H1 (cell line): ENCODE results near the gene GLRX3. TPM values are rescaled to one million over a fixed set of nuclear protein-coding genes. Genes with fewer than 3 reads are reported as not detected.

Experiments used
- CTCF ChIA-PET: fragments of 300-600 bp; sonication (Branson Sonifier 250); formaldehyde crosslinking; loops from one replicate; lab custom pipeline; 2021; ENCODE audit not compliant: partially characterized antibody; lab: Charles Lee
- POLR2A ChIA-PET: fragments of 300-600 bp; sonication (Branson Sonifier 250); formaldehyde crosslinking; loops from one replicate; lab custom pipeline; 2021; ENCODE audit warnings: inconsistent platforms; ENCODE audit not compliant: partially characterized antibody; lab: Charles Lee
- DNase-seq, 2 experiments: peaks; one replicate each; pipeline versions ENCODE4 v3.0.0 to v3.0.0-alpha.2; 2010 to 2022; ENCODE audit warnings: low spot score in 2 of 2, low read depth in 1 of 2, mixed read lengths in 1 of 2
- FAIRE-seq: peaks from 2 replicates; lab custom pipeline; 2011; peaks lifted over from hg19 to GRCh38; lab: Jason Lieb, UNC
- H2AFZ ChIP-seq: 2 replicates; pipeline ENCODE4 v1.8.1; 2012; ENCODE audit warnings: low read length, inconsistent platforms
- H2AK5ac ChIP-seq: 2 replicates; pipeline ENCODE4 v1.6.1; 2013; ENCODE audit warnings: low read depth, low read length
- H2BK120ac ChIP-seq: replicated peaks from 2 replicates; pipeline ENCODE3; 2013; ENCODE audit warnings: low read depth, low read length, inconsistent platforms
- H2BK12ac ChIP-seq: 2 replicates; pipeline ENCODE4 v1.6.1; 2013; ENCODE audit warnings: low read depth, low read length
- H2BK15ac ChIP-seq: 2 replicates; pipeline ENCODE4 v1.6.1; 2013; ENCODE audit warnings: low read length
- H2BK20ac ChIP-seq: 2 replicates; pipeline ENCODE4 v1.6.1; 2013; ENCODE audit warnings: low read length
- H2BK5ac ChIP-seq: 2 replicates; pipeline ENCODE4 v1.6.1; 2013; ENCODE audit warnings: low read depth, low read length
- H3K14ac ChIP-seq: 2 replicates; pipeline ENCODE4 v1.6.1; 2013; ENCODE audit warnings: inconsistent platforms; ENCODE audit not compliant: insufficient read length
- H3K18ac ChIP-seq: 2 replicates; pipeline ENCODE4 v1.6.1; 2013; ENCODE audit warnings: low read length; ENCODE audit errors: extremely low read depth
- H3K23ac ChIP-seq: 2 replicates; pipeline ENCODE4 v1.6.1; 2013; ENCODE audit warnings: inconsistent platforms; ENCODE audit not compliant: insufficient read length
- H3K23me2 ChIP-seq: 2 replicates; pipeline ENCODE4 v1.6.1; 2013; ENCODE audit warnings: low read depth, low read length
- H3K27ac ChIP-seq: 2 replicates; pipeline ENCODE4 v1.6.1; 2011; ENCODE audit warnings: low read depth, low read length, inconsistent platforms
- H3K27me3 ChIP-seq, 4 experiments: replicated peaks in 1 of 4; 1 replicate in 1 of 4; 2 replicates in 3 of 4; pipeline versions ENCODE4 v1.6.1 to v1.8.1; 2011 to 2013; ENCODE audit warnings: low read length in 3 of 4, mild to moderate bottlenecking in 3 of 4, inconsistent platforms in 2 of 4, mixed read lengths in 2 of 4, moderate library complexity in 1 of 4; ENCODE audit not compliant: control insufficient read depth in 3 of 4, insufficient read depth in 3 of 4; ENCODE audit errors: extremely low read depth in 1 of 4
- H3K36me3 ChIP-seq, 4 experiments: 2 replicates each; pipeline versions ENCODE4 v1.6.1 to v1.8.1; 2011 to 2013; ENCODE audit warnings: mild to moderate bottlenecking in 4 of 4, low read length in 3 of 4, moderate library complexity in 2 of 4, control low read depth in 1 of 4, inconsistent platforms in 1 of 4; ENCODE audit not compliant: insufficient read depth in 4 of 4, control insufficient read depth in 2 of 4
- H3K4ac ChIP-seq: replicated peaks from 2 replicates; pipeline ENCODE3; 2013; ENCODE audit warnings: low read length, low read depth, mixed read lengths, inconsistent platforms; ENCODE audit not compliant: insufficient read length
- H3K4me1 ChIP-seq, 4 experiments: replicated peaks in 1 of 4; 1 replicate in 1 of 4; 2 replicates in 3 of 4; pipeline versions ENCODE4 v1.6.1 to v1.8.1; 2011 to 2013; ENCODE audit warnings: low read length in 3 of 4, inconsistent platforms in 2 of 4, mixed read lengths in 1 of 4; ENCODE audit not compliant: insufficient read depth in 4 of 4, control insufficient read depth in 3 of 4
- H3K4me2 ChIP-seq, 2 experiments: 2 replicates each; pipeline versions ENCODE4 v1.6.1 to v1.8.1; 2011 to 2013; ENCODE audit warnings: low read depth in 2 of 2, low read length in 2 of 2, control low read depth in 1 of 2, inconsistent platforms in 1 of 2, mild to moderate bottlenecking in 1 of 2; ENCODE audit not compliant: insufficient read depth in 1 of 2
- H3K4me3 ChIP-seq, 4 experiments: fragments of 200-600, 300-600 bp in 1 of 4; sonication (generic), shearing (Covaris generic), sonication (Bioruptor Twin) in 1 of 4; 2 replicates each; pipeline versions ENCODE4 v1.5.1 to v1.8.1; 2011 to 2016; ENCODE audit warnings: low read length in 4 of 4, low read depth in 3 of 4, control low read depth in 2 of 4, inconsistent platforms in 2 of 4, mild to moderate bottlenecking in 2 of 4, mixed read lengths in 1 of 4, moderate library complexity in 1 of 4; ENCODE audit not compliant: insufficient read depth in 2 of 4; ENCODE audit errors: extremely low read depth in 1 of 4
- H3K56ac ChIP-seq: replicated peaks from 2 replicates; pipeline ENCODE3; 2013; ENCODE audit warnings: low read depth, mild to moderate bottlenecking, mixed read lengths, low read length, inconsistent platforms; ENCODE audit not compliant: insufficient read length
- H3K79me1 ChIP-seq: 2 replicates; pipeline ENCODE4 v1.6.1; 2013; ENCODE audit warnings: low read depth, low read length, control low read depth
- H3K79me2 ChIP-seq, 2 experiments: 2 replicates each; pipeline versions ENCODE4 v1.6.1 to v1.8.1; 2012 to 2013; ENCODE audit warnings: low read length in 2 of 2, mild to moderate bottlenecking in 2 of 2, inconsistent platforms in 1 of 2; ENCODE audit not compliant: insufficient read depth in 2 of 2, control insufficient read depth in 1 of 2
- H3K9ac ChIP-seq, 4 experiments: replicated peaks in 1 of 4; 1 replicate in 1 of 4; 2 replicates in 3 of 4; pipeline versions ENCODE4 v1.6.1 to v1.8.1; 2011 to 2013; ENCODE audit warnings: low read depth in 3 of 4, low read length in 3 of 4, control low read depth in 2 of 4, mild to moderate bottlenecking in 2 of 4, moderate library complexity in 2 of 4, inconsistent platforms in 1 of 4; ENCODE audit errors: extremely low read depth in 1 of 4
- H3K9me3 ChIP-seq, 2 experiments: 2 replicates each; pipeline versions ENCODE4 v1.6.1 to v1.8.1; 2012 to 2013; ENCODE audit warnings: mild to moderate bottlenecking in 2 of 2, moderate library complexity in 2 of 2, control low read depth in 1 of 2, inconsistent platforms in 1 of 2, low read depth in 1 of 2, low read length in 1 of 2, mixed read lengths in 1 of 2; ENCODE audit not compliant: insufficient read depth in 2 of 2
- H4K20me1 ChIP-seq, 2 experiments: replicated peaks in 1 of 2; 2 replicates each; pipeline versions ENCODE3 to v1.8.1; 2011 to 2013; ENCODE audit warnings: inconsistent platforms in 2 of 2, low read length in 2 of 2, mild to moderate bottlenecking in 1 of 2; ENCODE audit not compliant: insufficient read depth in 2 of 2, control insufficient read depth in 1 of 2
- H4K5ac ChIP-seq: 2 replicates; pipeline ENCODE4 v1.6.1; 2013; ENCODE audit warnings: low read length, low read depth, mixed read lengths, inconsistent platforms; ENCODE audit not compliant: insufficient read length
- H4K8ac ChIP-seq: 2 replicates; pipeline ENCODE4 v1.8.0; 2013; ENCODE audit warnings: mild to moderate bottlenecking, moderate library complexity, low read length, inconsistent platforms; ENCODE audit not compliant: insufficient read depth; ENCODE audit errors: extremely low read depth
- H4K91ac ChIP-seq: replicated peaks from 2 replicates; pipeline ENCODE3; 2013; ENCODE audit warnings: low read length, mixed read lengths, inconsistent platforms; ENCODE audit not compliant: insufficient read length
- EGR1 ChIP-seq: IDR thresholded peaks from 2 replicates; pipeline ENCODE4 v1.6.1; 2011; ENCODE audit warnings: low read depth, low read length, borderline replicate concordance
- EZH2 ChIP-seq: fragments of 200-600 bp; sonication (generic); IDR thresholded peaks from 2 replicates; pipeline ENCODE4 v1.7.1; 2012; ENCODE audit warnings: low read depth, mild to moderate bottlenecking, moderate library complexity, low read length, inconsistent platforms; ENCODE audit not compliant: severe bottlenecking
- RAD21 ChIP-seq, 2 experiments: IDR thresholded peaks in 1 of 2; conservative IDR thresholded peaks in 1 of 2; 2 replicates each; pipeline ENCODE4 v1.6.1; 2011; ENCODE audit warnings: low read depth in 2 of 2, low read length in 2 of 2, improper control_type of control experiment in 1 of 2, inconsistent platforms in 1 of 2, mild to moderate bottlenecking in 1 of 2, moderate library complexity in 1 of 2
- RXRA ChIP-seq: IDR thresholded peaks from 2 replicates; pipeline ENCODE4 v1.6.1; 2011; ENCODE audit warnings: low read depth, mild to moderate bottlenecking, low read length, moderate library complexity; ENCODE audit not compliant: insufficient read depth
- SAP30 ChIP-seq: fragments of 300-600 bp; sonication (generic); IDR thresholded peaks from 2 replicates; pipeline ENCODE4 v1.7.1; 2012; ENCODE audit warnings: low read length, moderate library complexity, mild to moderate bottlenecking, inconsistent platforms; ENCODE audit not compliant: insufficient read depth, insufficient replicate concordance
- WGBS, 2 experiments: shearing (Covaris generic) in 1 of 2; methylation state at CpG; one replicate each; pipeline versions ENCODE4 v1.1.6 to v1.1.7; 2013 to 2015; ENCODE audit warnings: low lambda C conversion rate in 2 of 2, mixed read lengths in 2 of 2, inconsistent platforms in 1 of 2, low coverage in 1 of 2, missing lambda C conversion rate in 1 of 2; ENCODE audit not compliant: insufficient replicate concordance in 2 of 2, insufficient coverage in 1 of 2, insufficient read length in 1 of 2; ENCODE audit errors: extremely low coverage in 1 of 2, missing lambda C conversion rate in 1 of 2; 5-methylcytosine and 5-hydroxymethylcytosine counted together
- polyA plus RNA-seq, 7 experiments: library from polyadenylated mRNA; depleted of rRNA in 3 of 7; stranded (reverse) in 5 of 7; unstranded in 2 of 7; fragments of >200 nt in 5 of 7; fragments of 200-250 nt in 2 of 7; gene quantifications; 1 replicate in 5 of 7; 2 replicates in 1 of 7; 4 replicates in 1 of 7; pipeline versions ENCODE4 v1.2.1 to v1.2.3, GENCODE V29; 2011 to 2013; ENCODE audit warnings: missing spikeins in 2 of 7, mixed read lengths in 2 of 7
- total RNA-seq: library from RNA; stranded (reverse); fragmentation: NEBNext Ultra II Directional; extraction: Animal tissue kit (Norgen Biotek cat#: 25700); gene quantifications from 2 replicates; pipeline ENCODE4 v1.2.1, GENCODE V29; 2021
- TF ChIP-seq, protein P1 (sequence below): IDR thresholded peaks from 2 replicates; pipeline ENCODE4 v1.6.1; 2012; ENCODE audit warnings: inconsistent platforms

Gene GLRX3
- total and polyA plus RNA-seq, 2 of the 8 experiments (the other 6 are each of a cell fraction or from before 2014, with no cell fraction given), result 59.9 to 157 TPM

DNA sequence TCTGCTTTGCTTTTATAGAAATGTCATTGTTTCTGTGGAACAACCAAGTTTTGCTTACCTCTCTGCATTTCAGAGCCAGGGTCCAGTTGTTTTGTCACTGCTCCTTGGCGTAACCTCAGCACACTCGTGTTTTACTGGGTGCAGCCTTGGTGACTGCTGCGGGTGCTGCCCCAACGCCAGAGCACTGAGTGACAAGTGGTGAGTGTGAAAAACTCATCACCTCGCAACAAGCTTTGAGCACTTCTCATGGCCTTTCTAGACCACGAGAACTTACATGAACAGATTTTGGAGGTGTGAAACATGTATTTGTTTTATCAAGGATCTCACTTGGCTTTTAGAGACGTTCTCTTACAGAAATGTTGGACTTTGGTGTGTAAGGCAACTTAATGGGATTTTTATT lies 31.0 kb downstream of the GLRX3 start:
- H3K27me3 ChIP-seq, result no peaks in the 10 kb centered on the region
- no peak overlapping the region for H2BK20ac ChIP-seq
- H4K5ac ChIP-seq, result no peak overlapping the region
- CTCF ChIA-PET, result interaction anchor here (3.0 kb wide), 1 partner anchor 12 kb away, joined by 13 read pairs; no protein-coding TSS in a partner anchor
- H3K4me2 ChIP-seq, result no peak overlapping the region
- H2AFZ ChIP-seq, result no peak overlapping the region
- no peak overlapping the region for H3K14ac ChIP-seq
- 98% methylated on average over 7 of the region's 7 CpGs; no CpG with 5 or more reads in 1 of the 2 experiments for WGBS, 2 experiments
- peaks cover 4 to 15% of the 10 kb centered on the region in 2 experiments for H4K20me1 ChIP-seq
- H3K9me3 ChIP-seq, result no peaks in the 10 kb centered on the region
- no peak overlapping the region for H3K4ac ChIP-seq
- H4K8ac ChIP-seq, result no peak overlapping the region
- TF ChIP-seq EGR1 (no peak), SAP30 (no peak), RXRA (no peak), RAD21 (IDR thresholded peaks at IDR 0.05 in 1 of 2, conservative IDR thresholded peaks at IDR 0.05 in 1 of 2; ENCODE audit: low read depth in 2 of 2, low read length in 2 of 2) (no peak), EZH2 (no peak)
- TF ChIP-seq, protein P1, sequence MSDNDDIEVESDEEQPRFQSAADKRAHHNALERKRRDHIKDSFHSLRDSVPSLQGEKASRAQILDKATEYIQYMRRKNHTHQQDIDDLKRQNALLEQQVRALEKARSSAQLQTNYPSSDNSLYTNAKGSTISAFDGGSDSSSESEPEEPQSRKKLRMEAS, result no peak
- H3K18ac ChIP-seq, result no peak overlapping the region
- H3K27ac ChIP-seq, result no peak overlapping the region
- no peak overlapping the region for H3K9ac ChIP-seq
- no peak overlapping the region for H4K91ac ChIP-seq
- FAIRE-seq (no peak), DNase-seq (no peak)
- POLR2A ChIA-PET, result no interaction called here
- H3K4me1 ChIP-seq, result no peaks in the 10 kb centered on the region
- H2BK15ac ChIP-seq, result no peak overlapping the region
- peaks cover 0 to 51% (median 12%) of the 10 kb centered on the region in 4 experiments; a peak in 6 of 8 replicates for H3K36me3 ChIP-seq
- no peak overlapping the region for H2BK120ac ChIP-seq
- no peak overlapping the region for H2AK5ac ChIP-seq
- H3K79me1 ChIP-seq, result peaks cover 2% of the 10 kb centered on the region; the same call in 1 of the 2 replicates
- no peak overlapping the region for H2BK5ac ChIP-seq
- H2BK12ac ChIP-seq, result no peak overlapping the region
- no peak overlapping the region for H3K23ac ChIP-seq
- no peak overlapping the region for H3K4me3 ChIP-seq
- H3K79me2 ChIP-seq, result peaks cover 0 to 2% of the 10 kb centered on the region in 2 experiments; a peak in 1 of 4 replicates
- H3K56ac ChIP-seq, result no peak overlapping the region
- H3K23me2 ChIP-seq, result no peaks in the 10 kb centered on the region
